ENCODE measurements around the gene RAB40B.

DNA sequence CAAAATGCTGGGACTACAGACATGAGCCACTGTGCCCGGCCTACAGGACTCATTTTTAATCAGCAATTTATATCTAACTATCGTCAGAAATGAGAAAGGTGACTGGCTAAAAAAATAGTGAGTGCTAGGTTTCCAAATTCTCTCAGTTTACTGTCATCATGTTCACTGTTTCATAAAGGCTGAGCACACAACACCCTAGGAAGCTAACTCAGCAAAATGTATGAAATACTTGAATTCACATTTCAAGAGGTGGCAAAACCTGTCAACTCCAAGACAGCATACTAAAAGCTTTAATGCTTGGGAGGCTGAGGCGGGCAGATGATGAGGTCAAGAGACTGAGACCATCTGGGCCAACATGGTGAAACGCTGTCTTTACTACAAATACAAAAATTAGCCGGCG lies 67.0 kb downstream of the RAB40B start:
- TF ChIP-seq POLR2A (IDR thresholded peaks at IDR 0.05; ENCODE audit: low read length) (no peak), BHLHE40 (IDR thresholded peaks at IDR 0.05; ENCODE audit: low read depth, low read length) (no peak), RCOR1 (IDR thresholded peaks at IDR 0.05; ENCODE audit: low read depth, low read length) (no peak)
- TF ChIP-seq, protein P1, sequence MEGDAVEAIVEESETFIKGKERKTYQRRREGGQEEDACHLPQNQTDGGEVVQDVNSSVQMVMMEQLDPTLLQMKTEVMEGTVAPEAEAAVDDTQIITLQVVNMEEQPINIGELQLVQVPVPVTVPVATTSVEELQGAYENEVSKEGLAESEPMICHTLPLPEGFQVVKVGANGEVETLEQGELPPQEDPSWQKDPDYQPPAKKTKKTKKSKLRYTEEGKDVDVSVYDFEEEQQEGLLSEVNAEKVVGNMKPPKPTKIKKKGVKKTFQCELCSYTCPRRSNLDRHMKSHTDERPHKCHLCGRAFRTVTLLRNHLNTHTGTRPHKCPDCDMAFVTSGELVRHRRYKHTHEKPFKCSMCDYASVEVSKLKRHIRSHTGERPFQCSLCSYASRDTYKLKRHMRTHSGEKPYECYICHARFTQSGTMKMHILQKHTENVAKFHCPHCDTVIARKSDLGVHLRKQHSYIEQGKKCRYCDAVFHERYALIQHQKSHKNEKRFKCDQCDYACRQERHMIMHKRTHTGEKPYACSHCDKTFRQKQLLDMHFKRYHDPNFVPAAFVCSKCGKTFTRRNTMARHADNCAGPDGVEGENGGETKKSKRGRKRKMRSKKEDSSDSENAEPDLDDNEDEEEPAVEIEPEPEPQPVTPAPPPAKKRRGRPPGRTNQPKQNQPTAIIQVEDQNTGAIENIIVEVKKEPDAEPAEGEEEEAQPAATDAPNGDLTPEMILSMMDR (IDR thresholded peaks at IDR 0.05), result no peak
- TF ChIP-seq, protein P2, sequence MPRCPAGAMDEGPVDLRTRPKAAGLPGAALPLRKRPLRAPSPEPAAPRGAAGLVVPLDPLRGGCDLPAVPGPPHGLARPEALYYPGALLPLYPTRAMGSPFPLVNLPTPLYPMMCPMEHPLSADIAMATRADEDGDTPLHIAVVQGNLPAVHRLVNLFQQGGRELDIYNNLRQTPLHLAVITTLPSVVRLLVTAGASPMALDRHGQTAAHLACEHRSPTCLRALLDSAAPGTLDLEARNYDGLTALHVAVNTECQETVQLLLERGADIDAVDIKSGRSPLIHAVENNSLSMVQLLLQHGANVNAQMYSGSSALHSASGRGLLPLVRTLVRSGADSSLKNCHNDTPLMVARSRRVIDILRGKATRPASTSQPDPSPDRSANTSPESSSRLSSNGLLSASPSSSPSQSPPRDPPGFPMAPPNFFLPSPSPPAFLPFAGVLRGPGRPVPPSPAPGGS (IDR thresholded peaks at IDR 0.05), result no peak
